SK-N-MC (cell line): ENCODE measurements around the gene GZMM.

ENCODE experiments used
- EZH2 ChIP-seq: fragments of 200-600 bp; sonication (generic); IDR thresholded peaks from one replicate; pipeline ENCODE4 v1.6.1; 2017; ENCODE audit warnings: antibody characterized with exemption
- POLR2AphosphoS5 ChIP-seq: IDR thresholded peaks from 2 replicates; pipeline ENCODE4 v1.6.1; 2012; ENCODE audit warnings: mild to moderate bottlenecking, low read depth, low read length, borderline replicate concordance

- TF ChIP-seq POLR2AphosphoS5 (no peak), EZH2 (no peak)
Measured at GRCh38 chr19:558770-559439, 15.1 kb downstream of the GZMM start.
